ENCODE measurements around the gene LRMDA.

GRCh38 chr10:75607576-75607975, 176.2 kb downstream of the LRMDA start:
- TF ChIP-seq CTCF (conservative IDR thresholded peaks at IDR 0.05; ENCODE audit: low read depth, low read length) (no peak), POLR2A (IDR thresholded peaks at IDR 0.05; ENCODE audit: low read depth, low read length) (no peak), MAFK (IDR thresholded peaks at IDR 0.05; ENCODE audit: low read depth, low read length) (no peak), CEBPB (IDR thresholded peaks at IDR 0.05; ENCODE audit: low read depth, low read length) (no peak), SMC3 (IDR thresholded peaks at IDR 0.05; ENCODE audit: low read depth, low read length) (no peak), NFE2L2 (IDR thresholded peaks at IDR 0.05; ENCODE audit: low read depth, low read length) (no peak), RFX5 (IDR thresholded peaks at IDR 0.05; ENCODE audit: low read depth, low read length) (no peak), MXI1 (IDR thresholded peaks at IDR 0.05; ENCODE audit: borderline replicate concordance, low read depth, low read length) (no peak), BHLHE40 (IDR thresholded peaks at IDR 0.05; ENCODE audit: low read depth, low read length) (no peak), FOS (IDR thresholded peaks at IDR 0.05; ENCODE audit: low read depth, low read length) (no peak), ELK1 (IDR thresholded peaks at IDR 0.05; ENCODE audit: borderline replicate concordance, low read depth, low read length) (no peak), USF2 (IDR thresholded peaks at IDR 0.05; ENCODE audit: low read depth, low read length) (no peak), RCOR1 (IDR thresholded peaks at IDR 0.05; ENCODE audit: insufficient replicate concordance, low read length) (no peak)

Measured in IMR-90 (cell line).